Fibroblast of mammary gland (primary cell): ENCODE data around the gene TYSND1.

Source experiments
- DNase-seq: peaks from one replicate; pipeline ENCODE4 v3.0.0-alpha.2; 2010; ENCODE audit warnings: low read depth
- H3K4me3 ChIP-seq: 2 replicates; pipeline ENCODE4 v1.5.1; 2011; ENCODE audit warnings: low read depth, mild to moderate bottlenecking, low read length, moderate library complexity; ENCODE audit not compliant: control insufficient read depth
- CTCF ChIP-seq: conservative IDR thresholded peaks from 2 replicates; pipeline ENCODE4 v1.5.1; 2011; ENCODE audit warnings: low read depth, low read length, inconsistent platforms; ENCODE audit not compliant: control insufficient read depth, insufficient read depth

TYSND1 gene

GRCh38 chr10:70176441-70176840, 29.9 kb upstream of the TYSND1 start:
- TF ChIP-seq CTCF, result no peak
- H3K4me3 ChIP-seq, result no peak overlapping the region
- DNase-seq, result no peak

DNA sequence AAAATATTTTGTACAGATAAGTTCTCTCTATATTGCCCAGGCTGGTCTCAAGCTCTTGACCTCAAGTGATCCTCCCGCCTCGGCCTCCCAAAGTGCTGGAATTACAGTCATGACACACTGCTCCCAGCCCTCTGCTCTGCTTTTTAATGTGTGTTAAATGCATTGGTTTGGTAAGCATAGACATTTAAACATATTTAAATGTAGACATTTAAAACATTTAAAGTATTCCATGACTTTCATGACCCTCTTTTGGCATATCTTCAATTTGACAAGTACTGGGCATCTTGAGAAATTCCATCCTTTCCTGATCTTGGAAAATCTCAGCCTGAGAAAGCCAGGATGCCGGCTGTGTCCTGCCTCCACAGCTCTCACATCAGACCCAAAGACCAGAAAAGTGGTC, 29.0 kb upstream of the TYSND1 start:
- no peak for TF ChIP-seq CTCF
- no peak overlapping the region for H3K4me3 ChIP-seq
- DNase-seq, result no peak

DNA sequence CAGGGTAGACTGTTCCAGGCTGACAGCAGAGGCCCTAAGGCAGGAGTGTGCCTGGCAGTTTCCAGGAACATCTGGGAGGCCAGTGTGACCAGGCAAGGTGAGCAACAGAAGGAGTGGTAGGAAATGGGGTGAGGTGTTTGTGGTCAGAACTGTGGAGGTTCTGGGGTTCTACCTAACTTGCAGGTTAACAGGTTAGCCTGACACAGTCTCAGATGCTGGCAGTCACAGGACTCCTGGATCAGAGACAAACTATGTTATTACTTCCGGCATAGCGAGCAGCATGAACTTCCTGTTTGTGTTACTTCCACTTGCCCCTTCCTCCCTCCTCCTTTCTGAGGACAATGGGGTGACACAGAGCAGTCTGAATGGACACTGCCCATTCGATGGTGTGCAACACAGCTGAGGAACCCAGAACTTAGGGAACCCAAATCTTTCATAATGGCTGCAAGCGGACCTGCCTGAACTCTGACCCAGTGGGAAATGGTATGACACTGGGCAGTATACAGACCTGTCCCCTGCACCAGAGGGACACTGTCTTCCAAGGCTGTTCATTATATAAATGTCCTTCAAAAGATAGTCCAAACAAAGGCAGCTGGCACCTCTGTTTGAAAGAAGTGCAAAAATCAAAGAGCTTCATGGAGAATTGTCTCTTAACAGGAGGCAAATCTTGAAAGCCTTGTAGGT, 27.7 kb upstream of the TYSND1 start:
- H3K4me3 ChIP-seq, result no peak overlapping the region
- TF ChIP-seq CTCF, result no peak
- no peak for DNase-seq

DNA sequence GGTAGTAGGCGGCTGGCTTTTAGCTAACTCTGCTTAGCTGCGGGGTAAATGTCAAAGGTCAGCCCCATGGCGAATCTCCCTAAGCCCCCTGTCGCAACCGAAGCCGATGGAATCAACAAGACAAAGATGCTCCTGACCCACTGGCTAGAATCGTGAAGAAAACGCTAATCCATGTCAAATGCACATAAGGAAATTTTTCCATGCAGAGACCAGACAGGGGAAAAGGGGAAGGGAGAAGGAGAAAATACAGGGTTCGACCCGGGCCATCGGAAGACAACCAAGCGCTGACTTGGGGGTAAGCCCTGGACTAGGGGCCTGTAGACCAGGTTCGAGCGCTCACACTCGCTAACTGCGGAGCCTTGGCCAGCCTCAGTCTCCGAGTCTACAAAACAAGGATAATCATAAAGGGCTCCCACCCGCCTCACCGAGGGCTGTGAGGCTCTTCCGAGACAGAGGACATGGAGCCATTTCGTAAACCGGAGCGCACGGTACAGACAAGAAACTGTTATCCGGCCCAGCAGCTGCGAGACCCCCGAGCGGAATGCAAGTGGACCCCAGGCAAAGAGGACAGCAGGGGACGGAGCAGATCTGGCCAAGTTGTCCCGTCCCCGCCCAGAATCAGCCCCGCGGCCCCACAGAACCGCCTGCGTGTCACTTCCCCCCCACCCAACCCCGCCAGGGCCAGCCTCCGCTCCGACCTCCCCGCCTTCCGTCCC, 23.3 kb upstream of the TYSND1 start:
- H3K4me3 ChIP-seq, result peak overlapping the region; percentile 99
- DNase-seq, result no peak
- no peak for TF ChIP-seq CTCF

GRCh38 chr10:70169011-70169410, 22.5 kb upstream of the TYSND1 start:
- DNase-seq, result no peak
- no peak for TF ChIP-seq CTCF
- H3K4me3 ChIP-seq, result peak overlapping the region; percentile 99

GRCh38 chr10:70167246-70167645, 20.7 kb upstream of the TYSND1 start:
- TF ChIP-seq CTCF, result no peak
- no peak for DNase-seq
- no peak overlapping the region for H3K4me3 ChIP-seq
